ENCODE measurements around the gene NPM1. TPM values are rescaled to one million over a fixed set of nuclear protein-coding genes. Genes with fewer than 3 reads are reported as not detected.
A peak's percentile ranks its signal among the peaks of the same experiment; 100 is the strongest.
"Not testable (repeated sequence)": the region's sequence is repeated elsewhere in the genome, so short reads cannot be mapped to it uniquely, and the experiment has no call there.

Gene NPM1
- total RNA-seq, 1 donor from 2014 or later = 814 TPM

DNA sequence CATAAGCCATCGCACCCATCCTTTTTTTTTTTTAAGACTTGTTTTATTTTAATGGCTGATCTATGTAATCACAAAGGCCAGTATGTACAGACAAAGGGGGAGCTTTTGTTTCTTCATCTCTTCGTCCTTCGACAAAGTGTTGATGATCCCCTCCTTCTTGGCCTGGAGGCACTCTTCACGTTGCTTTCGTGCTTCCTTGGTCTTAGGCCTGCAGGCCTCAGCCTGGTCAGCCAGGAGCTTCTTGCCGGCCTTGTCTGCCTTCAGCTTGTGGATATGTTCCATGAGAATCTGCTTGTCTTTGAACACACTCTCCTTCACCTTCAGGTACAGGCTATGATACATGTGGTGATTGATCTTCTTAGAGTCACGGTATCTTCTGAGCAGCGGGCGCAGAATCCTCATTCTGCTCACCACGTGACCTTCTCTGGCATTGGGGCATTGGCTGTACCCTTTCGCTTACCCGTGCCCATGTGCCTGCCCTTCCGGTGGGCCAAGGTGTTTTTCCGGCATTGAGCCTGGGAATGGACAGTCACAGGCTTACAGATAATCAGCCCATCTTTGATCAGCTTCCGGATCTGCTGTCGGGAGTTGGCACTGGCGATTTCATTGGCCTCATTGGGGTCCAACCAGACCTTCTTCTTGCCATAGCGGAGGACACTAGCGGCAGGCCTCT is 42.6 kb upstream of the NPM1 start:
- peaks cover 6% of the 10 kb centered on the region for H3K27me3 Mint-ChIP-seq (ENCODE audit: low read depth)
- no peaks in the 10 kb centered on the region for H3K9me3 Mint-ChIP-seq (ENCODE audit: low read depth)
- no peak overlapping the region for H3K4me3 Mint-ChIP-seq (ENCODE audit: unreplicated experiment)
- H3K27ac Mint-ChIP-seq (ENCODE audit: unreplicated experiment) = no peak overlapping the region
- no peak for TF ChIP-seq CTCF (IDR thresholded peaks at IDR 0.05)
- no peaks in the 10 kb centered on the region for H3K36me3 Mint-ChIP-seq (ENCODE audit: low read depth)
- no peak for DNase-seq (ENCODE audit: low spot score)
- H3K4me1 Mint-ChIP-seq (ENCODE audit: low read depth) = no peaks in the 10 kb centered on the region

GRCh38 chr5:171351536-171352073 is 36.0 kb upstream of the NPM1 start:
- no peak for DNase-seq (ENCODE audit: low spot score)
- Mint-ChIP-seq H3K4me1 (ENCODE audit: low read depth) (no peaks in the 10 kb centered on the region), H3K27ac (ENCODE audit: unreplicated experiment) (no peak overlapping the region), H3K36me3 (ENCODE audit: low read depth) (no peaks in the 10 kb centered on the region), H3K4me3 (ENCODE audit: unreplicated experiment) (no peak overlapping the region), H3K27me3 (ENCODE audit: low read depth) (peaks cover 1% of the 10 kb centered on the region), H3K9me3 (ENCODE audit: low read depth) (no peaks in the 10 kb centered on the region)
- TF ChIP-seq CTCF (IDR thresholded peaks at IDR 0.05) = no peak

DNA sequence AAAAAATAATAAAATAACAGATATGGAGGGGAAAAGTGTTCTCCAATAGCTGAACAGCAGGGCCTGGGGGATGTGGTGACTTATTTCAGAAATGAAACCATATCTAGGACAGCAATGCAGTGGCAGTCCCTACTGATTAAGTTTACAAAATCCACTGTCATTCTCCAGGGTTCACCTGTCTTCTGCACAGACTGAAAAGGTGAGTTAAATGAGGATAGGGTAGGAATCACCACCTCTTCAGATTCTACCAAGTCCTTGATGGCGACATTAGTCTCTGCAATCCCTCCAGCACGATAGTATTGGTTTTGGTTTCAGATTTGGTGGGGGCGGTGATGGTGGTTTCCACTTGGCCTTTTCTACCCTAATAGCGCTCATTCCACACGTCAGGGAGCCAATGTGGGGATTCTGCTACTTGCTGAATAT is 32.3 kb upstream of the NPM1 start:
- DNase-seq (ENCODE audit: low spot score) = no peak
- H3K27ac Mint-ChIP-seq (ENCODE audit: unreplicated experiment) = no peak overlapping the region
- no peaks in the 10 kb centered on the region for H3K36me3 Mint-ChIP-seq (ENCODE audit: low read depth)
- H3K27me3 Mint-ChIP-seq (ENCODE audit: low read depth) = no peaks in the 10 kb centered on the region
- no peak for TF ChIP-seq CTCF (IDR thresholded peaks at IDR 0.05)
- H3K4me3 Mint-ChIP-seq (ENCODE audit: unreplicated experiment) = no peak overlapping the region
- no peaks in the 10 kb centered on the region for H3K9me3 Mint-ChIP-seq (ENCODE audit: low read depth)
- no peaks in the 10 kb centered on the region for H3K4me1 Mint-ChIP-seq (ENCODE audit: low read depth)

DNA sequence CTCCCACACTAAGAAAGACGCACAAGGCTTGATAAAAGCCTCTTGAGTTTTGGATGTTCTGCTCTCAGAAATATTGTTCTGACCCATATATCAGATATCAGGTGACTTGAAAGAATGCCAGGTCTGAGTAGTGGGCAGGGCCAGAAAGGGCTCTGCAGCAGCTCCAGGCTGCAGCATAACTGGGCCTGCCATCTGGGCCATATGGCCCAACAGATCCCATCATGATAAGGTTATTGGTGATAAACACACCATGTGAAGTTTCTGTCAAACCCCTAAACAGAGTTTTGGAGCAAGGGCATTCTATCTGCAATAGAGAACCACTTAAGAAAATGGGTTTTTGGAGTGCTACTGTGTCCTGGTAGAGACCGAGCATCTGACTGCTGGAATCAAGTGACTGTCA is 29.8 kb upstream of the NPM1 start:
- Mint-ChIP-seq H3K27me3 (ENCODE audit: low read depth) (no peaks in the 10 kb centered on the region), H3K36me3 (ENCODE audit: low read depth) (no peaks in the 10 kb centered on the region), H3K4me1 (ENCODE audit: low read depth) (no peaks in the 10 kb centered on the region), H3K4me3 (ENCODE audit: unreplicated experiment) (no peak overlapping the region), H3K9me3 (ENCODE audit: low read depth) (no peaks in the 10 kb centered on the region), H3K27ac (ENCODE audit: unreplicated experiment) (no peak overlapping the region)
- no peak for DNase-seq (ENCODE audit: low spot score)
- TF ChIP-seq CTCF (IDR thresholded peaks at IDR 0.05) = no peak

- H3K4me1 Mint-ChIP-seq (ENCODE audit: low read depth); H3K27ac Mint-ChIP-seq (ENCODE audit: unreplicated experiment); H3K36me3 Mint-ChIP-seq (ENCODE audit: low read depth); H3K9me3 Mint-ChIP-seq (ENCODE audit: low read depth); H3K4me3 Mint-ChIP-seq (ENCODE audit: unreplicated experiment); H3K27me3 Mint-ChIP-seq (ENCODE audit: low read depth): not testable (repeated sequence)
- DNase-seq (ENCODE audit: low spot score) = peak; percentile 1
Observed at GRCh38 chr5:171361151-171361550, 26.5 kb upstream of the NPM1 start.

DNA sequence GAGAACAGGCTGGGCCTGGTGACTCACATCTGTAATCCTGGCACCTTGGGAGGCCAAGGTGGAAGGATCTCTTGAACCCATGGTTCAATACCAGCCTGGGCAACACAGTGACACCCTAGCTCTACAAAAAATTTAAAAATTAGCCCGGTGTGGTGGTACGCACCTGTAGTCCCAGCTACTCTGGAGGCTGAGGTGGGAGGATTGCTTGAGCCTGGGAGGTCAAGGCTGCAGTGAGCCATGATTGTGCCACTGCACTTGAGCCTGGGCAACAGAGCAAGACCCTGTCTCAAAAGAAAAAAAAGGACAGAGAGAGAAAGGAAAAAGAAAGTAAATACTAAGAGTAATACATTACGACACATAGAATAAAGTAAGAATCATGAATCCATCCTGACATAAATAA is 24.4 kb upstream of the NPM1 start:
- not testable (repeated sequence) for H3K4me3 Mint-ChIP-seq (ENCODE audit: unreplicated experiment); H3K4me1 Mint-ChIP-seq (ENCODE audit: low read depth); H3K27me3 Mint-ChIP-seq (ENCODE audit: low read depth); H3K36me3 Mint-ChIP-seq (ENCODE audit: low read depth); H3K9me3 Mint-ChIP-seq (ENCODE audit: low read depth)
- peak; percentile 12 for DNase-seq (ENCODE audit: low spot score)
- peak overlapping the region; percentile 32 for H3K27ac Mint-ChIP-seq (ENCODE audit: unreplicated experiment)
